GM18861 (cell line): ENCODE measurements around the gene UBR2.

Experiments used
- ATAC-seq: cut with Tn5 transposase; IDR thresholded peaks from one replicate; pipeline ENCODE4 v1.9.1; 2021; ENCODE audit not compliant: unreplicated experiment

The UBR2 gene

DNA sequence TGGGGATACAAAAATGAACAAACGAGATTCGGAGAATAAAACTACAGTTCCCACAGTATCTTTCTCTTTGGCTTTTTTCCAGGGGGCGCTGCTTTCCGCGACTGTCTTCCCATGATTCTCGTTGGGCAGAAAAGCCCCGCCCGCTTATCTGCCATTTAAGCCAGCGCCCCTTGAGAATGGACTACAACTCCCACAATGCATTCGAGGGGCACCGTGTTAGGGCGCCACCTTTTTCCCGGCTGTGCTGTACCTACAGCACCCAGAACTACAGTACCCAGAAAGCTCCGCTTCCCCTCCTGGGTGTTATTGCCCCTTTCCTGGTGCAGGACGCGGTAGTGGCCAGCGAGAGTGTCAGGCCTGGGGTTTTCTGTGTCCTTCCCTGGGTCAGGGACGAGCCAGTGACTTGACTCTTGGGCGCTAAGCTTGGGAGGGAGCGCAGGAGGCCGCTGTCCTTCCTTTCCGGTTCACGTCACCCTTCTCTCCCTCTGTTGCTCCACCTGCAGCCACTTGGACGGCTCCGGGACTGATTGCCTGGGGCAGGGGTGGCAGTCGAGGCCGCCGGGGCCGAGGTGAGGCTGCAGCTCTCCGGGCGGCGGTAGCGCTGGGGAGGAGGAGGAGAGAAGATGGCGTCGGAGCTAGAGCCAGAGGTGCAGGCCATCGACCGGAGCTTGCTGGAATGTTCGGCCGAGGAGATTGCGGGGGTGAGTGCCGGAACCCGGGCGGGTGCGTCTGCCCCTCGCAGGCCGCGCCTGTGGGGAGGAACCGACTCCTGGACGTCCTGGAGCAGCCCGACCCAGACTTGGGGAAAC is at the start of gene UBR2:
TSS of gene UBR2 (plus strand) at position 333 of the 809 bp plus-strand sequence. CDS start at position 624, 291 bp downstream.
- ATAC-seq: peak; percentile 86

DNA sequence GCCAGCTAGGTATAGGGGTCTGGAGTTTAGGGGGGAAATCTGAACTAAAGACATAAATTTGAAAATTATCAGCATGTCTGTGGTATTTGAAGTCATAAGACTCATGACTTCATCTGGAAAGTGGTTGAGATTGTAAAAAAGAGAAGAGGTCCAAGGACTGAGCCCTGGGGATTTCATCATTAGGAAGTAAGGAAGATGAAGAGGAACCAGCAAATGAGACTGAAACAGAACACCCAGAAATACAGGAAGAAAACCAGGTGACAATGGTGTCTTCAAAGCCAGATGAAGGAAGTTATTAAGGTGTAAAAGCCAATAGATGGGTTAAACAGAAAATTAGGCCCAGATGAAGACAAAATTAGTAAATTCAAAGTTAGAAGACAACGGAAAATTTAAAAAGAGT is 49.1 kb upstream of the UBR2 start:
- ATAC-seq: no peak

DNA sequence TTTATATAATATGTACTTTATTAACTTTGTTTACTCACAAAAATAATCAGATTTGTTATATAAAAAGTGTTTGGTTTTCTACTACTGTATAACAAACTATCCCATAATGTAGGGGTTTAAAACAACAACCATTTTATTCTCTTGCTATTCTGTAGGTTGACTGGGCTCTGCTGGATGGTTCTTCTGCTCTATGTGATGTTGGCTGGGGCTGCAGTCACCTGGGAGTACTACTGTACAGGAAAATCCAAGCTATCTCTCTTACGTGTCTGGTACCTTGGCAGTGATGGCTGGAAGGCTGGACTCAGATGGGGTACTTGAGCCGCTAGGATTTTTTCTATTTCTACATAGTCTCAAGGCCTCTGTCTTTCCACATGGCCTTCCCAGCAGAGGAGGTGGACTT is 44.0 kb upstream of the UBR2 start:
- no peak for ATAC-seq

DNA sequence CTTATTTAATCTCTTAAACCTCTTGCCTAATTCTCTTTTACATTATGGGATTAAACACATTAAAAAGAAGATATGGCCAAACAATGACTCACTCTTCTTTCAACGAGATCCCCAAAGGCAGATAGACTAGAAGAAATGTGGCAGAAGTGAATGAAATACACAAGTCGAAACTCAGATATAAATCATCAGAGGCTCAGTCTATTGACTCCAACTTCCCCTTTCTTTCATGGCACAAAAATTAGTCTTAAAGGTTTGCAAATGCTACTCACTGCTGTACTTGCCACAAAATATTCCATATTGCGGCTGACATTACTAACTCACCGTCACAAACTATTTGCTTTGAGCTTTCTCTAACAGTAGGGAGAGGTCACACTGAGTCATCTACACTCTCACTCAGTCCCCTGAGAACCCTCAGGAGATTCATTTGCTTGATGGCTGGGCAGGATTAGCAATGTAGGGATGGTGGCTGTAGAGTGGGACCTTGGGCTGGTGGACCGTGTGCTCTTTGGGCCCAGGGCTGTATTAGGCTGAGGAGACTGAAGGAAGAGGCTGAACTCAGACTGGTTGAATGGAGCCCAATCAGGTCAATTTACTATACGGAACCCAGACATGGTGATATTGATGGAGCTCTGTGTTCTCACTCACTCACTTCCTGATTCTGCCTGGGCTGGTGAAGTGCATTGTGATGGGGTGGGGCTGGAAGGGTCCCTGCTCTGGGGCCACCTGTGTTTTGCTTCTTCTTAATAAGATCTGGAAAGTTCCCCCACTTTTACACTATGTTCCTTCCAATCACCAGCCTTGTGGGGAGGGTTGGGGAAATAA is 42.8 kb upstream of the UBR2 start:
- peak; percentile 71 for ATAC-seq

DNA sequence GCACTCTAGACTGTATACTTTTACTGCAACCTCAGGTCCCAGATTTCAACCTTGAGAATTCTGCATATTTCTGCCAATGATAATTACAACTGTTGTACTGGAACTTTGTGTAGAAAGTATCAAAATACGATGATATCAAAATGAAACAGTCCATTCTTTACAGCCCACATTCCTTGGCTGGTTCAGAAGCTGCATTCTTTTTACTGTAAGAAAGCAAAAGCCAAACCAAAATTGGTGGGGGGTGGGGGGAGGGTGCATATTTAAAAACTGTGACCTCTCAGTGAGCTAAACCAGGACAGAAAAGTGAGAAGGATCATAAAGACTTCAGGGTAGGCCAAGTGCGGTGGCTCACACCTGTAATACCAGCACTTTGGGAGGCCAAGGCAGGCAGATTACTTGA is 41.8 kb upstream of the UBR2 start:
- no peak for ATAC-seq

DNA sequence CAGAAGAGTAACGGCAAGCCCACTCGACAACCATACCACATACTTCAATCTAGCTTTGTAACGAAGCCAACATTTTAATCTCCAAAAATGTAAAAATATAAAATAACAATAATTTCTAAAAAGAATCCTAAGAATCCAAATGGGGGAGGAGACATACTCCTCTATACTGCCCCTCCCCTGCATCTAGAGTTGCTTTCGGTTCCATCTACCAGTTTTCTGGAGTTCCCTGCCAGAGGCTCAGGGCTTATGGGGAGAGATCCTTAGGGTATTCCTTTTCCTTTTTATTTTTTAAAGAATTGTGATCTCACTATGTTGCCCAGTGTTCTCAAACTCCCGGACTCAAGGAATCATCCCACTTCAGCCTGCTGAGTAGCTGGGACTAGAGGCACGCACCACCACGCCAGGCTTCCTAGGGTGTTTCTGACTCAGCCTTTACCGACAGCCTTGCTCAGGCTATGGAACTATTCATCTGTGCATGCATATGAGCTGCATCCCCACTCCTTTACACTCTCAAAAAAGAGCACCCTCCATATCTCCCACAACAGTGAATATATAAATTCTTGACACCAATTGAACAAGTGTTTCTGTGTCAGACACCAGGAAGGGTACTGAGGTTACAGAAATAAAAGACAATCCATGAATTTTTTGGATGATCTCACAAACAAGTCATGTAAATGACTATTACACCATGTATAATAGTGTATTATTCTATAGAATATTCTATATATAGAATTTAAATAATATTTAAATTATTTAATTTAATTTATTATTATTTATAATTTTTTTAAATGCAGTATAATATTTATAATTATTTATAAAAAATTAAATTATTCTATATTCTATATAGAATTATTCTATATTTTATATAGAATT is 40.7 kb upstream of the UBR2 start:
- ATAC-seq: no peak

DNA sequence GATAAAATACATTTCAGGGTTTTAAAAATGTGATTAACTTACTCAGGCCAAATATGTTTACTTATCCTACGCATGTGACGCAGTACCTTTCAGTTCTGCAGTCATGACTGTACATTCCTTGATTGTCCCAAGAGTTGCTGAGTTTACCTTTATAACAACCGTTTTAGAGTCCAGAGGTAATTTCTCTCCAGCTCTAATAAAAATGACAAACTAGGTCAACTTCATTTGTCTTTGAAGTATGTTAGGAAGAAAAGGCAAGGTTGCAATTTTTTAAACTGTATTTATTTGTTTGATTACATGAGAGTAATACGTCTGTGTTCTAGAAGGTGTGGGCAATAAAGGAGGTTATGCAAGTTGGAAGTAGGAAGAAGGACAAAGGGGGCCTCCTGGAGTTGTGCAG is 38.6 kb upstream of the UBR2 start:
- ATAC-seq: no peak

DNA sequence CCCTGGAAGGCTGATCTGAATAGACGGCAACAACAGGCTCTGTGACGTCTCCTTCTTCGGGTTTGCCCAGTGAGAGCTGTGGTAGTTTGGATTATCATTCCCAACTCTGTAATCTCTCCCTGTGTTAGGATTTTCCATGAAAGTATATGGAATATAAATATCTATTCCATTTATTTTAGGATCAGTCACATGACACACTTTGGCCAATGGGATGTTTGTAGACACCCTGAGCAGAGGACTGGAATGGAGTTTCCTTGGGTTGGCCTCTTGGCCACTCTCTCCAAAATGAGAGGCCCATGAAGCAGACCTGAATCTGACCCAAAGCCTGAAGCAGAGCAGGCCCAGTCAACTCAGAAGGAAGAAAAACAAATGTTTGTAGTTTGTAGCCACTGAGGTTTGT is 37.2 kb upstream of the UBR2 start:
- no peak for ATAC-seq

DNA sequence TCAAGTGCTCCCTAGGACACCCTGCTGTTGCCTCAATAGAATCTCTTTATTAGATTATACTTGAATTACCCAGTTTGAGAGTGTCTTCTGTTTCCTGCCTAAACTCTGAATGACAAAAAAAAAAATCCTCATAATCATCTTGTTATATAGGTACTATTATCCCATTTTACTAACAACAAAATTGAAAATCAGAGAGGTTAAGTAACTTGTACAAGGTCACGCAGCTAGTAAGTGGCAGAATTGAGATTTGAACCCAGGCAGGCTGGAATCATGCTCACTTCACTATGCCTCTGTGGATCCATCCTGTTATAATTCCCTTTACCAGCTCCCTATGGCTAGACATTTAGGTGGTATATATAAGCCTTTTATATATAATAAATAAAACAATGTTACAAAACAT is 36.6 kb upstream of the UBR2 start:
- ATAC-seq: no peak

DNA sequence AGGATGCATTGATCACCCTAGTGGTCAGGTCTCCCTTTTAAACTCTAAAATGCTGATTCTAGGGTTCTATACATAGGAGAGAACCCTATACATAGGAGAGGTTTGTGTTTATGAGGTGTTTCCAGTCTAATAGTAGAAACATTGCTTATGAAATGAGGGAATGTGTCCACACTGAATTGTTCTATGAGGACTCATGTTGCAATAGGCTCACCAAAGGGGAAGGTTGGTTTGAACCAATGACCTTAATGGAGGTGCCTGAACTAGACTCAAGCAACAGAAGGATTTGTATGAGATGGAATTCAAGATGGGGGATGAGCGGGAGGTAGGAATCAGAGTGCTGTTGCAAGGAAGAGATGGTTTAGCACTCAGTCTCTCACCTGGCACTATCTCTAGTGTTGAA is 33.5 kb upstream of the UBR2 start:
- ATAC-seq: no peak

DNA sequence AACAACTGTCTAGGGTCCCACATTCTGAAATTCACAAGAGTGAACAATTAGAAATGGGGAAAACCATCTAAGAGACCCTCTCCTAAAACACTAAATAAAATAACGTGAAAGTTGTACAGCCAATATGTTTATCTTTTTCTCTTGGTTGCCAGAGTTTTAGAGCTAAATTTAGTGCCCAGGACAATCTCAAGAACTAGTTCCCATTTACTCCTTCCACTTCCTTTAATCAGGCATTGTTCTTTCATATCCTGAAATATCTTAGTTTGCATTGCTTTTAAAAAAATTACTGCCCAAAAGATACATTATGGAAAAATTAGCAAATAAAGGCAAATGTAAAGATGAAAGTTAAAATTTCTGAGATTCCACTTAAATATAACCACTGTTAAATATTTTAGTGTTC is 33.1 kb upstream of the UBR2 start:
- ATAC-seq: no peak

DNA sequence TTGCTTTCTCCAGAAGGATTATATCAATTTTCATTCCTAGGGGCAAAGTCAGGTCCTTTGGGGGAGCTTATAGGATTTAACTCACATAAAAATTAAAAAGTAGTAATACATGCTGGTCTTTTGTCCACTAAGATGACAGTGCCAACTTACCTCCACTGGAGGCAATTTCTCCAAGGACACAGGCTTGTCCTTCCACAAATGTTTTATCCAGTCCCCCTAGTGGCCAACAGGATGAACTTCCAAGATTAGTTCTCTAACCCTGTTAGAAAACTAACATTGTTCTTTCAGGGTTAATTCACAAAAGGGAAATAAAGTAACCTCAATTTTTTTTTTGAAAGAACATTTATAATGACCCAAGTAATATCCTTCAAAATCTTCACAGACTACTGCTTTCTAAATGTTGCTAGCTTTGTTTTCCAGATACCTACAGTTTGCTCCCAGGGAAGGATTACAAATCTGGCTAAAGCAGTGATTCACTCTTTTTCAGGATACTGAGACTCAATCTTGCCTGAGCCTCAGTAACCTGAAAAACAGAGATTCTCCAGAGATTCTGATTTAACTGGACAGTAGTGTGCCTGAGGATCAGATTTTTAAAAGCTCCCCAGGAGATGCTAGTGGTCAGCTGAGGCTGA is 31.7 kb upstream of the UBR2 start:
- ATAC-seq: no peak

DNA sequence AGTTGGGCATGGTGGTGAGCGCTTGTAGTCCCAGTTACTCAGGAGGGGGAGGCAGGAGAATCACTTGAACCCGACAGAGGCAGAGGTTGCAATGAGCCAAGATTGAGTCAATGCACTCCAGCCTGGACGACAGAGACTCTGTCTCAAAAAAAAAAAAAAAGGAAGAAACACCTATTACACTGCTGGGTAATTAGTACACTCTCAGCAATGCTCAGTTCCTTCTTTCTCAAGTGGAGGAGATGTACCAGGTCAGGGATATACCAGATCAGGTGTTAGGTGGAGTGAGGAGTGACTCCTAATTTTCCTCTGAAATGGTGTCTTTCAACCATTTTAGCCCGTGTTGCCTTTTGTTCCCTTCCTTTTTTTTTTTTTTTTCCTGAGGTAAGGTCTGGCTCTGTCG is 30.0 kb upstream of the UBR2 start:
- no peak for ATAC-seq

DNA sequence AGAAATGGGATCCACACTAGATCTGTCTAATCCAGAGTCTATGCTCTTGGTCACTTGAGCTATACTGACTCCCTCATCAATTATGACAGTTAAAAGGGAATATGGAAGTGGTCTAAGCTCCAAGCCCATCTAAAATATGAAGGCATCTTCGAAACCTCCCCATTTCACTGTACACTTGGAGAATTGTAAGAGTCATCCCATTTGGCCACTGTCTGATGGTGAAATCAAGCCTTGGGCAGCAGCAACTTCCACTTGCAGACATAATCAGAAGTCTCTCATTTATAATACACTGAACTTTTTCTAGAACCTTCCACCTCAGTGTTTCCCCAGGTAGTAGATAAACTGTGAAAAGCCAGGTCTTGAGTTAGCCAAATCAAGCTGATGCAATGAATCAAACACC is 26.3 kb upstream of the UBR2 start:
- ATAC-seq: no peak

DNA sequence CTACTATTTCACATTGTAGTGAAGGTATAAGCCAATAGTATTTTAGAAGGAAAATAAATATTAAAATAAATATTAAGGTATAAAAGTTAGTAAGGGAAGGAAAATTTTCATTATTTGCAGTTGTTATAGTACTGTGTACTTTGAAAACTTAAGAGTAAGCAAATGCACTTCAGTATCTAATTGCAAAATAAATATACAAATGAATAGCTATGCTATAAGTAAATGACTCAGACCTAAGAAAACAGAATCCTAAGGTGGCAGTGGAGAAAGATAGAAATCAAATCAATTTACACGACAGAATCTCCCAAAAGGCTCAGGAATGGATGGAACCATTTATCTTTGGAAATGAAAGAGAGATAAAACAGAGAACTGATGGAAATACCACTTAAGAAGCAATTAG is 24.7 kb upstream of the UBR2 start:
- no peak for ATAC-seq

DNA sequence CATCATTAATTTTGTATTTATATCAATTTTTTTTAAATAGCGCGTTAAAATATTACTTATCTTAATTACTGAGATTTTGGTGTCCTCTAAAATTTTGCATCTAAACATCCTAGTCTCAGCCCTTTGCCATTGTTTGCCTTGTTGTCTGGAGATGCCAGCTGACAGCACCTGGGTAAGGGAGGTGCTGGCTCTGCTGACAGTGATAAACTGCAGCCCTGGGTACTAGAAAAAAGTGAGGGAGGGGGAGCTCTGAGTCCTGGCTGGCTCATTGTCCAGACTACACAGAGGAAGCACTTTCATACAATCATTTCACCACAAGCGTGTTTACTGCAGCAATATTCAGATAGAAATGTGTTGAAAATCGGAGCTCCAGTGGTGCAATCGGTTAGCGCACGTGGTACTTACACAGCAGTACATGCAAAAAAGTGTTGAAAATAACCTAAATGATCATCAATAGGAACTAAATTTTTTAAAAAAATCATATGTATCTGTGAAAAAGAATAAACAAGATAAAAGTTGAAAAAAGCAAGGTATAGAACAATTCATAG is 18.5 kb upstream of the UBR2 start:
- no peak for ATAC-seq

DNA sequence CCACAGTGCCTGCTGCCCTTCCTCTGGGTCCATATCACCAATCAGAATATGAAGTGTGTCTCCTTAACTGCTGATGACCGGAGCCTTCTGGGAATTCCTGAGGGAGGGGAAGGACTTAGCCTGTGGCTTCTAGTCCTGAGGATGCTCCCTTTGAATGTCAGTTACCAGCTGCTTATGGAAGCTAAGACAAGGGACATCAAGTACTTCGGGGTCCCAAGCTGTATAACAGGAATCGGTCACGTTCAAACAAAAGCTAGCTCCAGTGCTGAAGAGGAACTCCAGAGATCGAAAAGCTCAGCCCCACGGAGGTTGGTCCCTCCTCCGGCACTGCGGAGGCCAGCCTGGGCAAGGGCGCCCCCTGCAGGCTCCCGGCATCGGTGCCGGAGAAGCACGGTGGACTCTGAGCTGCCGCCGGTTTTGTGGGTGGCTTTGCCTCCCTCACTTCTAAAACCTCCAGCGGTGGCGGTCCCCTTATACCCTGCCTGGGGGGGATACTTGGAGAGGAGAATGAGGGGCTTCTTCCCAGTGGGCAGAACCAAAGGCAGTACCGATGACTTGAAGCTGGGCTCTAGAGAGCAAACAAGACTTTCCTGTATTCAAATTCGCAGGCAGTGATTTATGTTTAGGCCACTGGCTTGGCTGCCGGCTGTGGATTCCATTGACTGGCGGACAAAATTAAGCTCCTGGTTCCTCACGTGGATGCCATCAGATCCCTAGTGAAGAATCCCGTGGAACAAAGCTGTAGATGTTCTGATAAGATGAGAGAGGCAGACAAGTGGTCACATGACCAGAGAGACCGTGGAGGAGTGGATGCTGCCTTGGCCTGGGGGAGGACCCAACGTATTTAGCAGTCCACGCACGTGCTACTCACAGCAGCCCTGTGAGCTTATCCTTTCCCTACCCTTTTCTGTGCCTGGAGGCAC is 16.2 kb upstream of the UBR2 start:
- ATAC-seq: peak; percentile 84

DNA sequence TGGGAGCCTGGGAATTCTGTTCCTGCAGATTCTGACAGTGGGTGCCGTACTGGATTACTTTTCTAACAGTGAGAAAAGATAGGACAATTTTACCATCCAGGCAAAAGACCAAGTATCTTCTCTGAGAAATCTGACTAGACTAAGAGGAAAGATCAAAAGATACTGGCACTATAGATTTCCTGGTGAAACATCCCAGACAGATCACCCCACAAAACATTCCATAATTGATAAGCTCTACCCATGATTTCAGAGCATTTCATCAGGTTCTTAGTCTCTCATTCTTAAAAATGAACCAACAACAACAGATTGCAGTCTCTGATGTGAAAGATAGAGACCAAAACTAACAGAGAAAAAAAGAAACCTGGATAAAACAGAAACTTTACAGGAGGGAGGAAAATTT is 13.6 kb upstream of the UBR2 start:
- no peak for ATAC-seq

DNA sequence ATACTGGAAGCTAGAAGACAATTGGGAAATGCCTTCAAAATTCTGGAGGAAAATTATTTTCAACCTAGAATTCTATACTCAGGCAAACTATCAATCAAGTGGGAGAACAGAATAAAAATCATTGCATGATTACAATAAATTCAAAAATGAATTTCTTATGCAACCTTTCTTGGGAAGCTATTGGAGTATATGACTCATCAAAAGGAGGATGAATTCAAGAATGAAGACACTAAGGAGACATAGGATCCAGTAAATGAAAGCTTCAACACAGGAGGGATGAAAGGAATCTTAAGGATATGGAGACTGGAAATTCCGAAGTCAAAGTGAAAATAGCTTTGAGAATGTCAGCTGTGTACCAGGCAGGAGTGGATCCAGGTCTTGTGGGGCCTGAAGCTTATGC is 12.6 kb upstream of the UBR2 start:
- no peak for ATAC-seq

DNA sequence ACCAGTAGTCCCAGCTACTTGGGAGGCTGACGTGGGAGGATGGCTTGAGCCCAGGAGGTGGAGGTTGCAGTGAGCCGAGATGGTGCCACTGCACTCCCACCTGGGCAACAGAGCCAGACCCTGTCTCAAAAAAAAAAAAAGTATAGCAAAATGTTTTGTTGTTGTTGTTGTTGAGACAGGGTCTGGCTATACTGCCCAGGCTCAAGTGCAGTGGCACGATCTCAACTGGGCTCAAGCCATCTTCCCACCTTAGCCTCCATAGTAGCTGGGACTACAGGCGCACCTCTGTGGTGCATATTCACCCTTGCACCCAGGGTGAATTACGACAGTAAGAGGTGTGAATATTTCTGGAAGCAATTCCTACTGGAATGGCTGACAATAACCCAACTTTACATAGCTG is 11.4 kb upstream of the UBR2 start:
- ATAC-seq: no peak
